Stimulated activated CD4-positive, alpha-beta T cell treated with anti-CD3 and anti-CD28 coated beads, Interleukin-1b, Interleukin-23, amount 100 ng/mL, for 48 hours (primary cell): ENCODE measurements around the gene FLII.
"Not testable (repeated sequence)": the region's sequence is repeated elsewhere in the genome, so short reads cannot be mapped to it uniquely, and the experiment has no call there.

ENCODE experiments used
- DNase-seq: peaks from one replicate; pipeline ENCODE4 v3.0.0-alpha.2; 2020

FLII gene

DNA sequence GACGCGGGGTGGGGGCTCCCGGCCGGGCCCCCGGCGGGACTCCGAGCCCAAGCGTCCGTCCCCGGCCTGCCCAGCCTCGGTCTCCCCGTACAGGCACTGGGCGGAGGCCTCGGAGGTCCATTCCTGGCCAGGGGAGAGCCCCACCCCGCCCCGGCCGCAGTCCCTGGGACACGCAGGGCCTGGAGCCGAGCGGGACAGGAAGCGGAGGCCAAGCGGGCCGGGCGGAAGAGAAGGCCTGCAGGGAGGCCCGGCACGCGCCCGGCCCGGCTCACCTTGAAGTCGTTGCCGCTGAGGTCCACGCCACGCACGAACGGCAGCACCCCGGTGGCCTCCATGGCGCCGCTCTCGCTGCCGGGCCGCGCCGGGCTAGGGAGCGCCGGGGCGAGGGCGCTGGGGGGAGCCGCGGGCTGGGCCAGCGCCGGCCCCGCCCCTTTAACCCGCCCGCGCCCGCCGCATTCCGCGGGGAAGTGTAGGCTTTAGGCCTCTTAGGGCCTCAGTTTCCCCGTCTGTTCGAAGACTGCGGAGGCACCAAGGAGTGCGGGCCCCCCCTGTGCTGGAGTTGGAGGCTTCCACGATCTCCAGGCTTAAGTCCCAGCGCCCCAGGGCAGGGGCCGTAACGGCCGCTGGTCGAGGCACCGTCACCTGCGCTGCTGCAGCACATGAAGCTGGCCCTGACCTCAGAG is at the start of gene FLII:
Gene FLII (minus strand): TSS at position 383 of the 683 bp plus-strand sequence. CDS start 48 bp downstream, at position 335.
- DNase-seq: peak; percentile 36

DNA sequence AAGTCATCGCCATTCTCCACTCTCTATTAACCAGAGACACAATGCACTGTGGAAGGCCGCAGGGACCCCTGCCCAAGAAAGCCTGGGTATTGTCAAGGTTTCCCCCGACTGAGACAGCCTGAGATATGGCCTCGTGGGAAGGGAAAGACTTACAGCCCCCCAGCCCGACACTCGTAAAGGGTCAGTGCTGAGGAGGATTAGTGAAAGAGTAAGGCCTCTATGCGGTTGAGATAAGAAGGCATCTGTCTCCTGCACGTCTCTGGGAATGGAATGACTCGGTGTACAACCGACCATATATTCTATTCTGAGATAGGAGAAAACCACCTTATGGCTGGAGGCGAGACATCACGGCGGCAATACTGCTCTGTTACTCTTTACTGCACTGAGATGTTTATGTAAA is 44.7 kb upstream of the FLII start:
- not testable (repeated sequence) for DNase-seq

DNA sequence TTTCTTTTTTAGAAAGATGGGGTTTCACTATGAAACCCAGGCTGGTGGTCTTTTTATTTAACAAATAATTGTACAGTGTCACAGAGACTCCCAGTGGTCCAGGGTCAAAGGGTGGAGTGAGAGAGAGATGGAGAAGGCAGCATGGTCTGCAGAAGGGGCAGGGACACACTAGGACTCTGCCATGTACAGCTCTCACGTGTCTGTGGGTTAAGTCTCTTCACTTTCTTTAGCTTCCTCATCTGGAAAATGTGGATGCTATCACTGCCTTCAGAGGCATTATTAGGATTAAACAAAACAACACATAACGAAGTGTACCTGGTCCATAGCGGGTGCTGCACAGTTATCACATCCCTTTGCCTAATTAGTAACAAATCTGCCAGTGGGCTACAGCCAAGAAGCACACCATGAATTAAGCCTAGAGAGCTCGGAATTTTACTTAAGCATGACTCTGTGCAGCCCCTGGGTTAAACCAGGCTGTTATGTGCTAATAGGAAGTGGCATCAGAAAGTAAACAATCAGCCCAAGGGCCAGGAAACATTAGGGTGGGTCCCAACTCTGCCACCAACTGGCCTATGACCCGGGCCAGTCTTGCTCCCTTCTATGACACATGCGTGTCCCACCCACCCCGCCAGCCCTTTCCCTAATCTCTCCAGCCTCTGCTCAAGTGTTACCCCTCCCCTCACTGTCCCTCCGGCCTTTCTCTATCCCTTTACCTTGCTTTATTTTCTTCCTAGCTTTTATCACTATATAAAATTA is 42.4 kb upstream of the FLII start:
- DNase-seq: no peak

DNA sequence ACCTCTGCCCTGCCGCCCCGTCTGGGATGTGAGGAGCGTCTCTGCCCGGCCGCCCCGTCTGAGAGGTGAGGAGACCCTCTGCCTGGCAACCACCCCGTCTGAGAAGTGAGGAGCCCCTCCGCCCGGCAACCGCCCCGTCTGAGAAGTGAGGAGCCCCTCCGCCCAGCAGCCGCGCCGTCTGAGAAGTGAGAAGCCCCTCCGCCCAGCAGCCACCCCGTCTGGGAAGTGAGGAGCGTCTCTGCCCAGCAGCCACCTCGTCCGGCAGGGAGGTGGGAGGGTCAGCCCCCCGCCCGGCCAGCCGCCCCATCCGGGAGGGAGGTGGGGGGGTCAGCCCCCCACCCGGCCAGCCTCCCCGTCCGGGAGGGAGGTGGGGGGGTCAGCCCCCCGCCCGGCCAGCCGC is 39.5 kb upstream of the FLII start:
- DNase-seq: not testable (repeated sequence)

DNA sequence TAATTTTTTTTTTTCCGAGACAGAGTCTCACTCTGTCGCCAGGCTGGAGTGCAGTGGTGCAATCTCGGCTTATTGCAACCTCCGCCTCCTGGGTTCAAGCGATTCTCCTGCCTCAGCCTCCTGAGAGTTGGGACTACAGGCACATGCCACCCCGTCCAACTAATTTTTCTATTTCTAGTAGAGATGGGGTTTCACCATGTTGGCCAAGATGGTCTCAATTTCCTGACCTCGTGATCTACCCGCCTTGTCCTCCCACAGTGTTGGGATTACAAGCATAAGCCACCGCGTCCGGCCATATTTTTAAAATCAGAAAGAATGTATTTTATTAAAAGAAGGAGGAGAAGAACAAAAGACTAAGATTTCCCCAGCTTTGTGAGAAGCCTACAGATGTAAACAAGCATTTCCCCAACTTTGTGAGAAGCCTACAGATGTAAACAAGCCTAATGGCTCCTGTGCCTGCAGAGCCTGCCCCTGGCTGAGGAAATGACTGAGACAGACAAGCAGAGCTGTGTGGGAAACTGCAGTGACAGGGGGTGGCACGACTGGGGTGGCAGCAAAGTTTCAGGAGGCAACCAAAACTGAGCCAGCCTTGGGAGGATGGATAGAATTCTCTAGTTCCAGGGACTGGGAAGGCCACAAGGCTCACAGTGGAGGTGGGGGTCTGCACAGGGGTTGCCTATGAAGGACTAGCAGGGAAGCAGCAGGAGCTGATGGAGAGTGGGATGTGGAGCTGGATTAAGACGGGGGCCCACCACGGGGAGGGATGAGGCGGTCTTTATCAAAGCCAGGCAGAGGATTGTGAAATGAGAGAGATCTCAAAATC is 33.4 kb upstream of the FLII start:
- no peak for DNase-seq

DNA sequence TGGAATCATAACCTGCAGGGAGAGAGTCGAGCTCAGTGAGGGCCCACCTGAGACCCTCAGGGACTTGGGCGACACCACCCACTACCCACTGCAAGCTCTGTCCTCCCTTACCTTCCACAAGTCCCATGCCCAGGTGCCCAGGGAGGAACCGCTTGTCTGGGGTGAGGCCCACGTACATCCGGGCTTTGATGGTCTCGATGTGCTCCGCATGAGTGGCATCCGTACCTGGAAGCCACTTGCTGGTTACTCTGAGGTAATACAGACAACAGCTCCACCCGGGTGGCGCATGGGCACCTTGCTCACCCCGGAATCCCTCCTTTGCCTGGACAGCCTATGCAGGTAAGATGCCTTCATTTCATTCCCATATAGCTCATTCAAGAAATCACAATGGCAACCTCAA is 26.8 kb upstream of the FLII start:
- no peak for DNase-seq

DNA sequence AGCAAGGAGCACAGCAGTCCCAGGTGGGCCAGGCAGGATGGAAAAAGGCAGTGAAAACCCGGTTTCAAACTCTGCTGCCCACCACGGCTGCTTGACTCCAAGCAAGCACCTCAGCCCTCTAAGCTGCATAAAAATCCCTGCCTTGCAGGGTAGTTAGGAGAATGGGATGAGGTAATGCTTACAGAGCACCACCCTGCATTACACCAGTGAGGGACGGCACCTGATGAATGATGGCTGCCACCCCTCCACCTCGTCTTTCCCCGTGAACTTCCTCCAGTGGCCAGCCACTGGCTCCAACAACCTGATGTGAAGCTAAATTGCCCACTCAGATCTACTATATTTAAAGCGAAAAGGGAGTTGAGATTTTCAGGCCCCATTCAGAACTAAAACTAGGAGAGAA is 23.2 kb upstream of the FLII start:
- no peak for DNase-seq

DNA sequence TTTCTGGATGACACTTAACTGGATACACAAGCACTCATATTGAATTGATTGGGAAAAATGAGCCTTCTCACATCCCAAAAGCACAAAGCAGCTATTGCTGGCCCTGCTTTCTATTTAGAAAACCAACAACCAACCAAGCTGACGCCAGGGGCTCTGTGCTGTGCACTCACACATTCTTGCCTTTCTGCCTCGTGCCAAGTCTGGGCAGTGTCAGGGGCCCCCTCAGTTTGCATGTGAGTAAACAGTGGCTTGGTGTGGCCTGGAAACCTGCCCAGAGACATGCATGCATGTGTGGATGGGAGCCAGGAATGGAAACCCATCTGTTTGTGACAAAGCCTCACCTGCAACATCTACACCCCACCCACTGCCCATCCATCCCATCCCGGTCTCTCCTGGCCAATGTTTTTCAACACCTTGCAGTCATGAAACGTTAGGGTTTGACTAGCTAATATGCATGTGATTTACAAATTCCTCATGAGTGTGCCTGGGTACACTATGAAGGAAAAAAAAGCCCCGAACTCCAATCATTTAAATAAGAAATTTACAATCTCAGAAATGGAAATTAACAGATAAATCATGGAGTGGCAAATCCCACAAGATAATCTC is 22.3 kb upstream of the FLII start:
- no peak for DNase-seq

DNA sequence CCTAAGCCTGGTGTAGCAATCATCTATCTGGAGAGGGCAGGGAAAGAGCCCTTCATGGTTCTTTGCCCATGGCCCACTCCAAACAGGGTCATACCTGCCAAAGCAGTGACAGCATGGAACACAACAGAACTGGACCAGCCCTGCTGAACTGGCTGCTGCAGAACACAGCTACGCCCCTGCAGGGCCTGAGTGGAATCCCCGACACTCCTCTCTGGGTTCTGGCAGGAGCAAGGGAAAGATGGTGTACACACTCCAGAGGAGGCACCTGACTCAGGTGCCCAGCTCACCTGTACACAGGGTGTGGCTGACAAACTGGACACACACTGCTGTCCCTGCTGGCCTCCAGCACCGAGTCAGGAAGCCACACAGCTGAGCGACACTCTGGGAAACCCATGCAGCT is 21.7 kb upstream of the FLII start:
- DNase-seq: no peak

DNA sequence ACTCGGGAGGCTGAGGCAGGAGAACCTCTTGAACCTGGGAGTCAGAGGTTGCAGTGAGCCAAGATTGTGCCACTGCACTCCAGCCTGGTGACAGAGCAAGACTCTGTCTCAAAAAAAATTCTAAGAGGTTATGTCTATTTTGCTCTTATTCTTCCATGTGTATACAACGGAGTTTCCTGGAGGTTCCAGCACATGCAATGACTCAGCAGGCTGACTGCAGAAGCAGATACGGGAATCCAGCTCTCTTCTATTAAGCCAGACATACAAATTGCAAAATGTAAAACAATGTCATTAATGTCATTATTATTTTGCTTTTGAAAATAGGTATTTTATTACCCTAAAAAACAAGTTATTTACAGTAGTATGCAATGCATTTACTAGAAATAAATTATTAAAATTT is 20.3 kb upstream of the FLII start:
- no peak for DNase-seq

DNA sequence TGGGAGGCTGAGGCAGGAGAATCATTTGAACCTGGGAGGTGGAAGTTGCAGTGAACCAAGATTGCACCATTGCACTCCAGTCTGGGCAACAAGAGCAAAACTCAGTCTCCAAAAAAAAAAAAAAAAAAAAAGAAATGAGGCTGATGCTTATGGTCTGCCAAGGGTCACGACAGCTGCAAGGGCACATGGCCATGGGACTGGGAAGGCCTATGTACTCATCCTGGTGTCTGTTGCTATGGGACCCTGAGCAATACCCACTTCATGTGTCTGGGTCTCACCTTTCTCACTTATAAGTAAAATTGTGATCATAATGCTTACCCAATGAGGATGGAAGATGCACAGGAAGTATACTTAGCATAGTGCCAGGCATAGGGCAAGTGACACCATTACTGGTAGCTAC is 18.5 kb upstream of the FLII start:
- no peak for DNase-seq

DNA sequence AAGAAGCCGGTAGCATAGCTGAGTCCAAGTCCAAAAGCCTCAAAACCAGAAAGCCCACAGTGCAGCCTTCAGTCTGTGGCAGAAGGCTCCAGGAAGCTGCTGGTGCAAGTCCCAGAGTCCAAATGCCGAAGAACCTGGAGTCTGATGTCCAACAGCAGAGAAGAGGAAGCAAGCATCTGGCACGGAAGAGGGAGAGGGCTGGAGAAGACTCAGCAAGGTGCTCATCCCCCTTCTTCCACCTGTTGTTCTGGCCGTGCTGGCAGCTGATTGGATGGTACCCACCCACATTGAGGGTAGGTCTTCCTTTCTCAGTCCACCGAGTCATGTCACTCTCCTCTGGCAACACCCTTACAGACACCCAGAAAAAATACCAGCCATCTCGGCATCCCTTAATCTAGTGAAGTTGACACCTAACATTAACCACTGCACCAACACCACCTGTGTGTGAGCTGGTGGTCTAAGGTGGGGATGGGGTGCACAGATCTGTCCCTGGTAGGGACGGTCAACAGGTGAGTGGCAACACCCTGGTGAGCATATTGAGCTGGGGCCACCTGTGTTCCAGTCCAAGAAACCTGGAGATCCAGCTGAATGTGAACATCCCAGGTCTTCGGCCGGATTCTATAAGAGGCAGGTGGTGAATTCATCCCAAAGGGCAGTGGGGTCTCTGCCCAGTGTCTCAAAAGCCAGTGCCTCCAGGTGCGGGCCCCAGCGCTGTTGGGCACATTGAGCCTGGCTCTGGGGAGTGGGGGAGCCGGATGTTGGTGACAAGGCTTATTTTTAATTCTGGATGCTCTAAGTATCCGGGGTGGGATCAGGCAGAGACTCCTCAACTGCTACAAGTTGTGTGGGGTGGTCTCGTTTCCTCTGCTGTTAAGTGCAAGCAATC is 11.8 kb upstream of the FLII start:
- DNase-seq: no peak

DNA sequence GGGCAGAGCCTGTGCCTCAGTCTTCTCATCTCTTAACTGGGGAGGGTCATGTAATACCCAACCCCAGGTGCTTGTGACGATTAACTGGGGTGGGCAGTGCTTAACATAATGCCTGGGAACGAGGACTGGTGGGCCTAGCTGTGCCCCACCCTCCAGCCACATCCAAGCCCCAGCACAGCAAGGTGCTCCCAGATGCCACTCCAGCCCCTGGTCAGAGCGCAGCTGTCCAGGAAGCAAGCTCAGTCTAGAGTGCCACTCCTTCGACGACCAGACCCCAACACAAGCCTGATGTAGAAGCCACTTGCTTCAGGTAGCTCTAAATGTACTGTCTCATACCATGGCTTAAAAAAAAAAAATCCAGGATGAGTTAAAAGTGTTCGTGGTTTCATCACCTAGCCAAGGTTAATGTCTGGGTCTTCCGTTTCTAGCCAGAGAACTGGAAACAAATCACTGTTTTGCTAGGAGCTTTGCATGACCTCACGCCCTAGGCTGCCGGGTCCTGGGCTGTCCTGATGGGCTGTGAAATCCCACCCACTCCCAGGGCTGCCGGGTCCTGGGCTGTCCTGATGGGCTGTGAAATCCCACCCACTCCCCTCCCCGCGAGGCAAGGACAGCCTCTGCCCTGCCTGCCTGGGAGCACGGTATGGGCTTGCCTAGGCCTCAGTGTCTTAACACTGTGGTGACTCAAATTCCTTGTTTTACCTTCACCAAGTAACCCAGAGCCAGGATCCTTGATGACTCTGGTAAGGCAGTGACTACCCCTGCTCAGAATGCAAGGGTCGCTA is 9.6 kb upstream of the FLII start:
- DNase-seq: no peak

DNA sequence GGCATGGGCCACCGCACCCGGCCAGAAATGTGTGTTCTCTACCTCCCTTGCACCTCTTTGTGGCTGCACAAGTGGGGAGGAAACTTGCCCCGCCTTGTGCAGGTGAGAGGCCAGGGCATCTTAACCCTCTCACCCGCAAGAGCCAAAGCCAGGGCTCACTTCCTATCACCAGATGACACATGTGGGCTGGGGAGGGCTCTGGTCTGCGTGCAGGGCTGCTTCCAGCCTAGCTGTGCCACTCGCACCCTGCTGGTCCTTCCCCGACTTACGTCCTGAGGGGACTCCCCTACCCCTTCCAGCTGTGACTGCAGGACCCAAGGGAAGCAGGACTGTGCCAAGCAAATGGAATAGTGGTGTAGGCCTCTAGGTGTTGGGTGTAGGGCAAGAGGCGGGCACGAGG is 8.8 kb upstream of the FLII start:
- DNase-seq: no peak

DNA sequence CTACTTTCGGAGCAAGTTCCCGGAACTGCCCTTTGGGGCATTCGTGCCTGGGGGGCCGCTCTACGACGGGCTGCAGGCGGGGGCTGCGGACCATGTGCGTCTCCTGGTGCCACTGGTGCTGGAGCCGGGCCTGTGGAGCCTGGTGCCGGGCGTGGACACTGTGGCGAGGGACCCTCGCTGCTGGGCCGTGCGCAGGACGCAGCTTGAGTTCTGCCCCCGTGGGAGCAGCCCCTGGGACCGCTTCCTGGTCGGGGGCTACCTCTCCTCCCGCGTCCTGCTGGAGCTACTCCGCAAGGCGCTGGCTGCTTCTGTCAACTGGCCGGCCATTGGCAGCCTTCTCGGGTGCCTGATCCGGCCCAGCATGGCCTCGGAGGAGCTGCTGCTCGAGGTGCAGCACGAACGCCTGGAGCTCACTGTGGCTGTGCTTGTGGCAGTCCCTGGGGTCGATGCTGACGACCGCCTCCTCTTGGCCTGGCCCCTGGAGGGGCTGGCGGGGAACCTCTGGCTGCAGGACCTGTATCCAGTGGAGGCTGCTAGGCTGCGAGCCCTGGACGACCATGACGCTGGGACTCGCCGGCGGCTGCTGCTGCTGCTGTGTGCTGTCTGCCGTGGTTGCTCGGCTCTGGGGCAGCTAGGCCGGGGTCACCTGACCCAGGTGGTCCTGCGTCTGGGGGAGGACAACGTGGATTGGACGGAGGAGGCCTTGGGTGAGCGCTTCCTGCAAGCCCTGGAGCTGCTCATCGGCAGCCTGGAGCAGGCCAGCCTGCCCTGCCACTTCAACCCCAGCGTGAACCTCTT is 5.5 kb upstream of the FLII start:
- no peak for DNase-seq

DNA sequence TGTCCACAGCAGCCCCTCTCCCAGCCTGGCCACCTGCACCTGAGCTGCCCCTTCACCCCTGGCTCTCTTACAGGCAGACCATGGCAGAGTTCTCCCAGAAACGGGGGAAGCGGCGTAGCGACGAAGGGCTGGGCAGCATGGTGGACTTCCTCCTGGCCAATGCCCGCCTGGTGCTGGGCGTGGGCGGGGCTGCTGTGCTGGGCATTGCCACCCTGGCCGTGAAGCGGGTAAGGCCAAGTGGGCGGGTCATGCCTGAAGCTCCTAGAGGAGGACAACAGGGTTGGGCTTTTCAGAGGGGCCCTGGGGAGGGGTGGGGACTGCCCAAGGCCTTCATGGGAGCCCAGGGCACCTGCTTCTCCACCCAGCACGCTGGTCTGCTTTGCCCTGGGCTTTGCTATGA is 4.1 kb upstream of the FLII start:
- no peak for DNase-seq

DNA sequence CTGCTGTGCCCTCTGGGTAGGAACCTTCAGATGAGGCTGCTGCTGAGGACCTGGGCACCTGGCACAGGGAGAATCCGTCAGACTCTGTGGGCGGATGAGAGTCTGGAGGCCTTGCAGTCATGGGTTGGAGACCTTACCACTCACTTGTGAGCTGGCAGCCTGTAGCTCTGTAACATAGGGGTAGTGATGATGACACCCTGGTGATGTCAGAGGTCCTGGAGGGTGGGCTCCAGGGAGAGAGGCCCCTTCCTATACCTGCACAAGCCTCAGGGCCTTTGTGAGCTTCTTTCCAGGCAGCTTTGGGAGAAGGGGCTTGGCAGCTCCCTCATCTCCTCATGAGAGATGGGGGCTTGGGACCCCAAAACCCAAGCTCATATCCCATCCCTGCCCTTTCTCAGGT is 3.6 kb upstream of the FLII start:
- DNase-seq: no peak

DNA sequence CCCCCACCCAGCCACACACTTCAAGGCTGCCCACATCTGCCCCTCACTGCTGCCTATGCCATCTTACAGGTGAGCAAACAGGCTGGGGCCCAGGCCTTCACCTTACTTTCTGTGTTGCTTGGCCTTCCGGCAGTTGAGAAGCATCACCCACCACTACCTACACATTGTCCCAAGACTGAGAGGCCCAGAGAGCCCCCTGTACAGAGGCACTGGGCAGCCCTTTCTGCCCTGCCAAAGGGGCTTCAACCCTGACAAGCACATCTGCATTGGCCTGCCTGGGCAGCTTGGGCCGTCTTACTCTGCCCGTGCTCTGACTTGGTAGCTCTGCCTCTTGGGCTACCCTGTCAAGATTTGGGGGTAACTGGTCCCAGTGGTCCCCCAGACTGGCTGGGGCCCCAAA is 3.1 kb upstream of the FLII start:
- no peak for DNase-seq

DNA sequence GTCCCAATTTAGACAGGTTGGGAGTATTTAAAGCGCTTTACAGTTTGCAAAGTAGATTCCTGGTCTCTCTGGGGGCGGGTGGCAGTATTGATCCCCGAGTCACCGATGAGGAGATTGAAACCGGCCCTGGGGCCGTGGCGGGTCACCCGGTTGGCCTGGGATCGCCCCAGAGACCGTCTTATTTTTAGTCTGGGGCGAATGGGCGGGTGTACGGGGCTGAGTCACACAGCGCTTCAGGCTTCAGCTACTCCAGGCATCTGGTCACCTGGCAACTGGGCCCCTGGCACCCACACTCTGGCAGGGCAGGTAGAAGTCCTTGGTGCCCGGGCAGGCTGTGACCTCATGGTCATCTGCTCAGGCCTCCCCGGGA is 2.6 kb upstream of the FLII start:
- peak; percentile 48 for DNase-seq

DNA sequence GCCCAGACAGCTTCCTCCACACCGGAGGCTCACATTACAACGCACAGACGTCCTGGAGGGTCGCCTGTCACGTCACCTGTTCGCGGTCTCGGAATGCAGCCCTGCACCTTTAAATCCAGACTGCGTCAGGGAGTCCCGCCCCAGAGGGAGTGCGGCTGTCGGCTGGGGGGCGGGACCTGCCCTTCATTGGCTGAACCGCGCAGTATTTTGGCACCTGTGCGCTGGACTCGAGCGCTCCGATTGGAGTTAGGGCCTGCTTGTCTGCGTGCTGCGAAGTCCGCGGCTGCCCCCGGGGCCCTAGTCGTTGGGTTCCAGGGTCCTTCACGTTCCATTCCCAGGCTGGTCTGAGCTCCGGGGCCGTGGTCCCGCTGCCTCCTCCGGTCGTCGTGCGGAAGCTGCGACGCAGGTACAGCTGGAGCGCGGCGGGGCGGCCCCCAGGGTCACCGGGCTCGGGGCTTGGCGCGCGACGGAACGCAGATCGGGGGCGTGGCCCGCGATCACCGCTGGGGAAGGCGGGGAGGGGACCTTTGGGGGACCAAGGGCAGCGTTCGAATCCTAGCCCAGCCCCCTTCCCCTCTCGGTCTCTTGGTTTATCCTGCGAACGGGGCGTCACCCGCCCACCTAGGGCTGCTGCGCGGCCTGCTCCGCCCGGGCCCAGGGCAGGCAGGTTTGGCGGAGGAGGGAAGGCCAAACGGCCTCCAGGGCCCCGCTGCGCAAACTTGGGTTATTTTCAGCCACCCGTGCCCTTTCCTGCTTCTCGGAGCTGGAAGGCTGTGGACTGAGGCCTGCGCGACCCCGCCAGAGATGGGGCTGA is 2.0 kb upstream of the FLII start, which contains the start of gene MIEF2:
Gene MIEF2 (plus strand): TSS at position 331 of the 814 bp plus-strand sequence. CDS start 2,059 bp downstream, outside the sequence.
- peak; percentile 94 for DNase-seq
